Adrenal gland (tissue), 12 donors: Measurements from ENCODE around the gene CCDC78. TPM values are rescaled to one million over a fixed set of nuclear protein-coding genes. Genes with fewer than 3 reads are reported as not detected.

Experiments used
- DNase-seq, 7 donors: peaks; one replicate each; pipeline ENCODE4 v3.0.0-alpha.2; 2019 to 2020
- H3K27ac ChIP-seq, 5 donors: fragments of 200-600 bp; sonication (generic) in 4 of 5; 1 replicate in 3 of 5; 2 replicates in 2 of 5; pipeline versions ENCODE4 v1.5.1 to v1.8.0; 2016 to 2020; ENCODE audit warnings: mild to moderate bottlenecking in 1 of 5
- H3K27me3 ChIP-seq: fragments of 200-600 bp; 2 replicates; pipeline ENCODE4 v1.8.0; 2021
- H3K36me3 ChIP-seq, 2 donors: fragments of 200-600 bp; replicated peaks in 1 of 2; 1 replicate in 1 of 2; 2 replicates in 1 of 2; pipeline versions ENCODE4 v1.5.1 to v1.8.0; 2018 to 2022
- H3K4me1 ChIP-seq, 2 donors: fragments of 200-600 bp; replicated peaks in 1 of 2; 1 replicate in 1 of 2; 2 replicates in 1 of 2; pipeline versions ENCODE4 v1.5.1 to v1.8.0; 2018 to 2021
- H3K4me3 ChIP-seq, 4 donors: fragments of 200-600 bp; sonication (generic) in 3 of 4; one replicate each; pipeline ENCODE4 v1.5.1; 2016 to 2018
- H3K9me3 ChIP-seq, 3 donors: fragments of 200-600 bp; sonication (generic) in 1 of 3; replicated peaks in 1 of 3; 1 replicate in 2 of 3; 2 replicates in 1 of 3; pipeline versions ENCODE4 v1.5.1 to v1.8.0; 2016 to 2021
- CTCF ChIP-seq, 6 experiments: fragments of 450-650 bp in 4 of 6; fragments of 200-600 bp in 2 of 6; sonication (generic) in 1 of 6; IDR thresholded peaks; 1 replicate in 5 of 6; 2 replicates in 1 of 6; pipeline versions ENCODE4 v1.5.1 to v1.8.0; 2016 to 2021; ENCODE audit warnings: antibody characterized with exemption in 6 of 6, mild to moderate bottlenecking in 2 of 6, moderate library complexity in 1 of 6
- POLR2A ChIP-seq, 2 donors: fragments of 450-650 bp; IDR thresholded peaks; one replicate each; pipeline ENCODE4 v1.6.1; 2017; ENCODE audit warnings: antibody characterized with exemption in 2 of 2, mild to moderate bottlenecking in 2 of 2, moderate library complexity in 1 of 2
- WGBS, 4 donors: extraction: QIAGEN DNeasy Blood & Tissue Kit in 2 of 4; methylation state at CpG; one replicate each; pipeline versions ENCODE4 v1.1.5 to v1.1.7; 2013 to 2017; 5-methylcytosine and 5-hydroxymethylcytosine counted together
- intact Hi-C, 2 donors: fragments of 100-400 bp; cut with DNase I; formaldehyde crosslinking; loops; one replicate each; pipeline versions ENCODE4 v1.14.1 to v1.15.0; 2022 to 2023
- polyA plus RNA-seq, 3 donors: library from polyadenylated mRNA; stranded (reverse); fragments of 200-250 nt in 2 of 3; fragments of 350-450 nt in 1 of 3; fragmentation: Illumina TruSeq in 1 of 3; extraction: RNeasy Lipid Tissue Mini Kit (QIAGEN cat#74804) in 1 of 3; gene quantifications; one replicate each; pipeline ENCODE4 v1.2.3, GENCODE V29; 2013 to 2014
- total RNA-seq, 9 donors: library from RNA; depleted of rRNA in 4 of 9; stranded (reverse); fragments of >200 nt in 4 of 9; fragments of 120-200 nt in 1 of 9; fragmentation: NEBNext Ultra II Directional in 1 of 9; extraction: Animal tissue kit (Norgen Biotek cat#: 25700) in 1 of 9; gene quantifications; one replicate each; pipeline versions ENCODE4 v1.1.0 to v1.2.4, GENCODE V29; 2013 to 2023
- donor health status: healthy with polysubstance abuse.
- donor health status: Bipolar disorder and iron deficiency.
- donor health status: DM: yes; HTN: yes; CAD: no.
- donor health status: DM: no; HTN: no; CAD: no.
- donor health status: DM: no; HTN: no; CAD: no.
- donor health status: DM: yes; HTN: yes; CAD: no.

The CCDC78 gene
- total and polyA plus RNA-seq, 12 donors, result 0.17 to 49.9 (median 0.85) TPM; not detected in 2

- Histone ChIP-seq H3K9me3 (no peaks in the 10 kb centered on the region), H3K4me3 (no peak overlapping the region), H3K36me3 (peaks cover 0 to 25% of the 10 kb centered on the region in 2 donors), H3K27ac (no peak overlapping the region), H3K4me1 (peaks cover 25 to 33% of the 10 kb centered on the region in 2 donors), H3K27me3 (no peaks in the 10 kb centered on the region)
- intact Hi-C loops, result no loop called here
- no peak for DNase-seq
- 64 to 90% (median 76%) methylated on average over 10 to 57 of the region's 57 CpGs for WGBS, 4 donors
- TF ChIP-seq CTCF (IDR thresholded peaks at IDR 0.05) (no peak), POLR2A (IDR thresholded peaks at IDR 0.05) (no peak)
These were observed 48.7 kb downstream of the CCDC78 start for GRCh38 chr16:677316-678190.

- no peak for TF ChIP-seq POLR2A (IDR thresholded peaks at IDR 0.05)
- peaks cover 0 to 25% of the 10 kb centered on the region in 2 donors for H3K36me3 ChIP-seq
- no peaks in the 10 kb centered on the region for H3K27me3 ChIP-seq
- no peak overlapping the region for H3K27ac ChIP-seq
- 70 to 91% (median 77%) methylated on average over 4 to 23 of the region's 23 CpGs for WGBS, 4 donors
- intact Hi-C loops, result no loop called here
- no peaks in the 10 kb centered on the region for H3K9me3 ChIP-seq
- DNase-seq, result no peak
- H3K4me1 ChIP-seq, result peaks cover 25 to 26% of the 10 kb centered on the region in 2 donors
- no peak overlapping the region for H3K4me3 ChIP-seq
These were observed 49.3 kb downstream of the CCDC78 start for GRCh38 chr16:676913-677312.

GRCh38 chr16:676565-676902, 49.7 kb downstream of the CCDC78 start:
- Histone ChIP-seq H3K4me3 (no peak overlapping the region), H3K27me3 (no peaks in the 10 kb centered on the region), H3K4me1 (peaks cover 23 to 24% of the 10 kb centered on the region in 2 donors), H3K9me3 (no peaks in the 10 kb centered on the region), H3K36me3 (peaks cover 0 to 25% of the 10 kb centered on the region in 2 donors), H3K27ac (no peak overlapping the region)
- TF ChIP-seq CTCF (IDR thresholded peaks at IDR 0.05) (no peak), POLR2A (IDR thresholded peaks at IDR 0.05) (no peak)
- no peak for DNase-seq
- intact Hi-C loops, result no loop called here
- WGBS, 4 donors, result 89 to 93% (median 91%) methylated on average over 10 to 21 of the region's 21 CpGs

- Histone ChIP-seq H3K36me3 (peaks cover 0 to 27% of the 10 kb centered on the region in 2 donors), H3K4me1 (peaks cover 17 to 19% of the 10 kb centered on the region in 2 donors), H3K27ac (peak overlapping the region in 1 of 5 donors; percentile 77), H3K9me3 (no peaks in the 10 kb centered on the region), H3K27me3 (no peaks in the 10 kb centered on the region), H3K4me3 (peak overlapping the region in 1 of 4 donors; percentile 51)
- intact Hi-C loops, result no loop called here
- TF ChIP-seq POLR2A (IDR thresholded peaks at IDR 0.05), result no peak
- no peak for TF ChIP-seq CTCF (IDR thresholded peaks at IDR 0.05)
- 19 to 48% (median 32%) methylated on average over 3 to 25 of the region's 25 CpGs for WGBS, 4 donors
- no peak for DNase-seq
These were observed 50.2 kb downstream of the CCDC78 start for GRCh38 chr16:675884-676564.
